Measurements from ENCODE around the gene REC114.

GRCh38 chr15:73437543-73438109, 5.3 kb upstream of the REC114 start:
- no peak for TF ChIP-seq POLR2AphosphoS5 (IDR thresholded peaks at IDR 0.05; ENCODE audit: low read depth, low read length)
- no peak for TF ChIP-seq SRF (IDR thresholded peaks at IDR 0.05; ENCODE audit: low read depth)
- TF ChIP-seq REST (IDR thresholded peaks at IDR 0.05; ENCODE audit: low read depth), result no peak
- no peak for TF ChIP-seq CTCF (IDR thresholded peaks at IDR 0.05 in 2 of 3, conservative IDR thresholded peaks at IDR 0.05 in 1 of 3; ENCODE audit: borderline replicate concordance in 1 of 3, insufficient read depth in 1 of 3, low read depth in 2 of 3, low read length in 2 of 3)
- no peak for TF ChIP-seq RAD21 (IDR thresholded peaks at IDR 0.05; ENCODE audit: low read depth)
- TF ChIP-seq POLR2A (IDR thresholded peaks at IDR 0.05; ENCODE audit: borderline replicate concordance, extremely low read depth, insufficient read depth, insufficient read length), result no peak
